ENCODE measurements around the gene ZKSCAN5.

GRCh38 chr7:99457050-99457649 lies 47.3 kb upstream of the ZKSCAN5 start:
- TF ChIP-seq POLR2A (IDR thresholded peaks at IDR 0.05) = no peak
- TF ChIP-seq POLR2AphosphoS5 (IDR thresholded peaks at IDR 0.05) = no peak
- TF ChIP-seq EP300 (IDR thresholded peaks at IDR 0.05) = no peak
- no peak for TF ChIP-seq CTCF (IDR thresholded peaks at IDR 0.05)

All from suprapubic skin (tissue), 4 donors.